ENCODE measurements around the gene U2AF1. TPM values are rescaled to one million over a fixed set of nuclear protein-coding genes. Genes with fewer than 3 reads are reported as not detected.
"Not testable (repeated sequence)": the region's sequence is repeated elsewhere in the genome, so short reads cannot be mapped to it uniquely, and the experiment has no call there.

U2AF1 gene
- polyA plus RNA-seq, 1 donor (not counting 4 experiments of a cell fraction or from before 2014, with no cell fraction given), result 22.8 TPM

GRCh38 chr21:43053112-43053511 lies 54.3 kb downstream of the U2AF1 start:
- H3K4me2 ChIP-seq (ENCODE audit: control insufficient read depth, extremely low read depth, insufficient read depth, low read depth, low read length); DNase-seq (ENCODE audit: low read depth, low spot score); H3K27me3 ChIP-seq (ENCODE audit: control insufficient read depth, extremely low read depth, insufficient read depth, low read length); H3K9me3 ChIP-seq (ENCODE audit: control insufficient read depth, low read depth, low read length); H3K9me1 ChIP-seq (ENCODE audit: control insufficient read depth, extremely low read depth, insufficient read depth, low read length); FAIRE-seq; H3K9ac ChIP-seq (ENCODE audit: control insufficient read depth, extremely low read depth, insufficient read depth, low read length); H3K4me3 ChIP-seq (ENCODE audit: control insufficient read depth in 2 of 3, extremely low read depth in 1 of 3, insufficient read depth in 2 of 3, low read depth in 1 of 3, low read length in 3 of 3); dilution Hi-C loops (cut with MboI; ENCODE audit: extremely low pct_ligation_motif_present, low sequenced_read_pairs); H3K36me3 ChIP-seq (ENCODE audit: control insufficient read depth in 2 of 2, extremely low read depth in 1 of 2, insufficient read depth in 2 of 2, low read length in 2 of 2); H3K27ac ChIP-seq (ENCODE audit: control insufficient read depth, insufficient read depth, low read length); H4K20me1 ChIP-seq (ENCODE audit: control insufficient read depth, extremely low read depth, insufficient read depth, low read length); H3K4me1 ChIP-seq (ENCODE audit: control insufficient read depth, extremely low read depth, insufficient read depth, low read length); H2AFZ ChIP-seq (ENCODE audit: control insufficient read depth, low read length); H3K79me2 ChIP-seq (ENCODE audit: control insufficient read depth, insufficient read depth, low read length): not testable (repeated sequence)

DNA sequence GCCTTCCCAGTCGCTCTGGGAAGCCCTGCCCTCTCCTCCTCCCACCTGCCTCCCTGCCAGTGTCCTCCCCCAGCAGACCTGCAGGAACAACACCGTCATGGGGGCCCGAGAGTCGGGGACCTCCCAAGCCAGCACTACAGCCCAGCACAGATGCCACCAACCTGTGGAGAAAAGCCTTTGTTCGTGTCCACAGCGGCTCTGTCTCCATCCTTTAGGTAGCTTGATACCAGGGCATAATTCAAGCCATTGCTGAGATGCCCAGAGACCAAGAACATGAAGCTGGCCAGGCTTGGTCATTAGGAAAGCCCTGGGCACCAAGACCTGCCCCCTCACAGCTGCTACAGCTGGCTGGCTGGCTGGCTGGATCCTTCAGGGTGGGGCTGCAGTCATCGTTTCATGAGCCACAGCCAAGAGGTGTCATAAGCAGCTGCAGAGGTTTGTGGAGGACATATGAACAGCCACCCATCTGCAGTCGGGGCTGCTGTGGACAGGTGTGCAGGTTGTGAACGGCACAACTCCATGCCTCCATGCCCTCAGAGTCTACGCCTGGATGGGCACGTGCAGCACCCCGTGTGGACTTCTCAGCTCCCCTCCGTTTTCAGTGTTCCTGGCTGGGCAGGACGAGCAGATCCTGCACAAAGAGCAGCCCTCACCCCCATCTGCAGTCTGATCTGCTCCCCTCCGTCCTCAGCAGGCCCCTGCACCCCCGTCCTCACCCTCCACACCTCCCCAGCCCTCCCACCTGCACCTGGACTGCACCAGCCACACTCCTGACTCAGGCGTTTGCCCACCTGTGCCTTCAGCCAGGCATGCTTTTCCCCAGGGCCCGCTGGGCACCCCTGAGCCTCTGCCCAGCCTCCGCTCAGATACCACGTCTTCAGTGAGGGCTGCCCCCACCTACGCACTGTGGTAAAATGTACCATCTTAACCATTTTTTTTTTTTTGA lies 61.2 kb downstream of the U2AF1 start:
- H2AFZ ChIP-seq (ENCODE audit: control insufficient read depth, low read length); H3K4me3 ChIP-seq (ENCODE audit: control insufficient read depth in 2 of 3, extremely low read depth in 1 of 3, insufficient read depth in 2 of 3, low read depth in 1 of 3, low read length in 3 of 3); H3K4me1 ChIP-seq (ENCODE audit: control insufficient read depth, extremely low read depth, insufficient read depth, low read length); H3K9ac ChIP-seq (ENCODE audit: control insufficient read depth, extremely low read depth, insufficient read depth, low read length); H3K79me2 ChIP-seq (ENCODE audit: control insufficient read depth, insufficient read depth, low read length); H3K27ac ChIP-seq (ENCODE audit: control insufficient read depth, insufficient read depth, low read length); H3K9me1 ChIP-seq (ENCODE audit: control insufficient read depth, extremely low read depth, insufficient read depth, low read length); H3K9me3 ChIP-seq (ENCODE audit: control insufficient read depth, low read depth, low read length); dilution Hi-C loops (cut with MboI; ENCODE audit: extremely low pct_ligation_motif_present, low sequenced_read_pairs); H4K20me1 ChIP-seq (ENCODE audit: control insufficient read depth, extremely low read depth, insufficient read depth, low read length); H3K27me3 ChIP-seq (ENCODE audit: control insufficient read depth, extremely low read depth, insufficient read depth, low read length); FAIRE-seq; H3K4me2 ChIP-seq (ENCODE audit: control insufficient read depth, extremely low read depth, insufficient read depth, low read depth, low read length); H3K36me3 ChIP-seq (ENCODE audit: control insufficient read depth in 2 of 2, extremely low read depth in 1 of 2, insufficient read depth in 2 of 2, low read length in 2 of 2); DNase-seq (ENCODE audit: low read depth, low spot score): not testable (repeated sequence)

DNA sequence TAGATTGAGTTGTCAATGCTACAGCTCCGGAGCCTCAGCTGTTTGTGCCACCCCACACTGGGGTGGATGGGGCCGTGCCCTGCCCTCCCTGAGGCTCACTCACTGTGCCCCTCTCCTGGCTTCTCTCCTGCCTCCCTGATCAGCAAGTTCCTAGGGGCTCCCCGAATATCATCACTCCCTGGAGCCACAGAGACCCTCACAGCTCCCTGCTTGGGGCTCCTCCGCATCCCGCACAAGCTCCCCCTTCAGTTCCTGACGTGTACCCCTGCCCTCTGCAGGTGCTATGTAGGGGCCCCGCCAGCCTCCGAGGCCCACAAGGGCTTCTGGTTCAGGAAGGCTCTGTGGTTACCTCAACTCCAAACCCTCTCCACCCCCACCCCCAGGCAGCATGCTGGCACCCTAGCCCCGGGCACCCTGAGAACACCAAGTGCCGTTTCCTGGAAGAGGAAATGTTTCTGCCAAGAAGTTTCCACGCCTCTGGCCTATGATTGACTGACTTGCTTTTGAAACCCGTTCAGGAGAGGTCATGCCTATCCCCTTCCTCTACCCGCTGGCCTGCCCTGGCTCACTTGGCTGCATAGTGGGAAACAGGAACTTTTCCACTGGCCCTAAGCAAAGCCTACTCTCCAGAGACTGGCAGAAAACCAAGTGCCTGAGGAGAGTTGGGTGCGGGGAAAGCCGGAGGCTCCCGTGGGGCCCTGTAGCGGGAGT lies 62.0 kb downstream of the U2AF1 start:
- H3K4me3 ChIP-seq (ENCODE audit: control insufficient read depth in 2 of 3, extremely low read depth in 1 of 3, insufficient read depth in 2 of 3, low read depth in 1 of 3, low read length in 3 of 3); H3K9me1 ChIP-seq (ENCODE audit: control insufficient read depth, extremely low read depth, insufficient read depth, low read length); H3K36me3 ChIP-seq (ENCODE audit: control insufficient read depth in 2 of 2, extremely low read depth in 1 of 2, insufficient read depth in 2 of 2, low read length in 2 of 2); H4K20me1 ChIP-seq (ENCODE audit: control insufficient read depth, extremely low read depth, insufficient read depth, low read length); DNase-seq (ENCODE audit: low read depth, low spot score); H3K27ac ChIP-seq (ENCODE audit: control insufficient read depth, insufficient read depth, low read length); H3K4me1 ChIP-seq (ENCODE audit: control insufficient read depth, extremely low read depth, insufficient read depth, low read length); H3K27me3 ChIP-seq (ENCODE audit: control insufficient read depth, extremely low read depth, insufficient read depth, low read length); H3K9ac ChIP-seq (ENCODE audit: control insufficient read depth, extremely low read depth, insufficient read depth, low read length); H3K79me2 ChIP-seq (ENCODE audit: control insufficient read depth, insufficient read depth, low read length); dilution Hi-C loops (cut with MboI; ENCODE audit: extremely low pct_ligation_motif_present, low sequenced_read_pairs); H3K4me2 ChIP-seq (ENCODE audit: control insufficient read depth, extremely low read depth, insufficient read depth, low read depth, low read length); H3K9me3 ChIP-seq (ENCODE audit: control insufficient read depth, low read depth, low read length); H2AFZ ChIP-seq (ENCODE audit: control insufficient read depth, low read length): not testable (repeated sequence)
- FAIRE-seq, result peak; percentile 29

GRCh38 chr21:43044547-43044946 lies 62.8 kb downstream of the U2AF1 start:
- FAIRE-seq; H3K79me2 ChIP-seq (ENCODE audit: control insufficient read depth, insufficient read depth, low read length); H3K4me1 ChIP-seq (ENCODE audit: control insufficient read depth, extremely low read depth, insufficient read depth, low read length); H3K27ac ChIP-seq (ENCODE audit: control insufficient read depth, insufficient read depth, low read length); H3K4me3 ChIP-seq (ENCODE audit: control insufficient read depth in 2 of 3, extremely low read depth in 1 of 3, insufficient read depth in 2 of 3, low read depth in 1 of 3, low read length in 3 of 3); H3K36me3 ChIP-seq (ENCODE audit: control insufficient read depth in 2 of 2, extremely low read depth in 1 of 2, insufficient read depth in 2 of 2, low read length in 2 of 2); H3K9ac ChIP-seq (ENCODE audit: control insufficient read depth, extremely low read depth, insufficient read depth, low read length); H3K9me3 ChIP-seq (ENCODE audit: control insufficient read depth, low read depth, low read length); H4K20me1 ChIP-seq (ENCODE audit: control insufficient read depth, extremely low read depth, insufficient read depth, low read length); H3K9me1 ChIP-seq (ENCODE audit: control insufficient read depth, extremely low read depth, insufficient read depth, low read length); H3K27me3 ChIP-seq (ENCODE audit: control insufficient read depth, extremely low read depth, insufficient read depth, low read length); H2AFZ ChIP-seq (ENCODE audit: control insufficient read depth, low read length); dilution Hi-C loops (cut with MboI; ENCODE audit: extremely low pct_ligation_motif_present, low sequenced_read_pairs); DNase-seq (ENCODE audit: low read depth, low spot score); H3K4me2 ChIP-seq (ENCODE audit: control insufficient read depth, extremely low read depth, insufficient read depth, low read depth, low read length): not testable (repeated sequence)

GRCh38 chr21:43043291-43043690 lies 64.1 kb downstream of the U2AF1 start:
- H3K9me3 ChIP-seq (ENCODE audit: control insufficient read depth, low read depth, low read length); H3K9ac ChIP-seq (ENCODE audit: control insufficient read depth, extremely low read depth, insufficient read depth, low read length); H4K20me1 ChIP-seq (ENCODE audit: control insufficient read depth, extremely low read depth, insufficient read depth, low read length); H3K9me1 ChIP-seq (ENCODE audit: control insufficient read depth, extremely low read depth, insufficient read depth, low read length); H3K4me1 ChIP-seq (ENCODE audit: control insufficient read depth, extremely low read depth, insufficient read depth, low read length); H2AFZ ChIP-seq (ENCODE audit: control insufficient read depth, low read length); H3K27ac ChIP-seq (ENCODE audit: control insufficient read depth, insufficient read depth, low read length); DNase-seq (ENCODE audit: low read depth, low spot score); FAIRE-seq; H3K79me2 ChIP-seq (ENCODE audit: control insufficient read depth, insufficient read depth, low read length); dilution Hi-C loops (cut with MboI; ENCODE audit: extremely low pct_ligation_motif_present, low sequenced_read_pairs); H3K36me3 ChIP-seq (ENCODE audit: control insufficient read depth in 2 of 2, extremely low read depth in 1 of 2, insufficient read depth in 2 of 2, low read length in 2 of 2); H3K27me3 ChIP-seq (ENCODE audit: control insufficient read depth, extremely low read depth, insufficient read depth, low read length); H3K4me3 ChIP-seq (ENCODE audit: control insufficient read depth in 2 of 3, extremely low read depth in 1 of 3, insufficient read depth in 2 of 3, low read depth in 1 of 3, low read length in 3 of 3); H3K4me2 ChIP-seq (ENCODE audit: control insufficient read depth, extremely low read depth, insufficient read depth, low read depth, low read length): not testable (repeated sequence)

Data from keratinocyte (primary cell).